Measurements from ENCODE around the gene TMEM200A. TPM values are rescaled to one million over a fixed set of nuclear protein-coding genes. Genes with fewer than 3 reads are reported as not detected.
"Not testable (repeated sequence)": the region's sequence is repeated elsewhere in the genome, so short reads cannot be mapped to it uniquely, and the experiment has no call there.

TMEM200A gene
- total and polyA plus RNA-seq, 8 donors: 0.23 to 8.8 (median 1.3) TPM; not detected in 2

- Histone ChIP-seq H3K4me3 (no peak overlapping the region), H3K9me3 (no peaks in the 10 kb centered on the region), H3K36me3 (no peaks in the 10 kb centered on the region), H3K4me1 (peaks cover 0 to 3% (median 0%) of the 10 kb centered on the region in 4 donors), H3K27me3 (no peaks in the 10 kb centered on the region), H3K27ac (no peak overlapping the region)
- no peak for TF ChIP-seq CTCF (IDR thresholded peaks at IDR 0.05)
- no peak for TF ChIP-seq POLR2A (IDR thresholded peaks at IDR 0.05)
- no peak for TF ChIP-seq EP300 (IDR thresholded peaks at IDR 0.05)
- TF ChIP-seq POLR2AphosphoS5 (IDR thresholded peaks at IDR 0.05): no peak
- 64 to 82% (median 76%) methylated on average over 4 of the region's 4 CpGs for WGBS, 5 donors
- no peak for DNase-seq
- intact Hi-C loops (cut with DNase I; ENCODE audit: low total_unique reads): loop anchor here (10.0 kb wide), 2 partner anchors 520 to 550 kb away; no protein-coding TSS in a partner anchor
These were observed 41.2 kb upstream of the TMEM200A start for GRCh38 chr6:130324657-130325056.

- no peaks in the 10 kb centered on the region for H3K27me3 ChIP-seq
- no peak for TF ChIP-seq POLR2A (IDR thresholded peaks at IDR 0.05)
- no peak for TF ChIP-seq EP300 (IDR thresholded peaks at IDR 0.05)
- TF ChIP-seq CTCF (IDR thresholded peaks at IDR 0.05): no peak
- TF ChIP-seq POLR2AphosphoS5 (IDR thresholded peaks at IDR 0.05): no peak
- no peak overlapping the region for H3K4me3 ChIP-seq
- peaks cover 0 to 3% (median 0%) of the 10 kb centered on the region in 4 donors for H3K4me1 ChIP-seq
- intact Hi-C loops (cut with DNase I; ENCODE audit: low total_unique reads): loop anchor here (10.0 kb wide), 2 partner anchors 518 to 548 kb away; no protein-coding TSS in a partner anchor
- WGBS, 5 donors: 75 to 87% (median 80%) methylated on average over 3 of the region's 3 CpGs
- no peaks in the 10 kb centered on the region for H3K9me3 ChIP-seq
- no peak overlapping the region for H3K27ac ChIP-seq
- no peaks in the 10 kb centered on the region for H3K36me3 ChIP-seq
- DNase-seq: no peak
These were observed 39.3 kb upstream of the TMEM200A start for GRCh38 chr6:130326496-130326895.

GRCh38 chr6:130337534-130337933, 28.3 kb upstream of the TMEM200A start:
- no peaks in the 10 kb centered on the region for H3K27me3 ChIP-seq
- DNase-seq: no peak
- no peaks in the 10 kb centered on the region for H3K4me1 ChIP-seq
- WGBS, 5 donors: 54 to 60% (median 56%) methylated on average over 3 of the region's 3 CpGs
- intact Hi-C loops (cut with DNase I; ENCODE audit: low total_unique reads): no loop called here
- no peak overlapping the region for H3K4me3 ChIP-seq
- H3K36me3 ChIP-seq: no peaks in the 10 kb centered on the region
- TF ChIP-seq POLR2A (IDR thresholded peaks at IDR 0.05) (no peak), CTCF (IDR thresholded peaks at IDR 0.05) (no peak), POLR2AphosphoS5 (IDR thresholded peaks at IDR 0.05) (no peak), EP300 (IDR thresholded peaks at IDR 0.05) (no peak)
- no peak overlapping the region for H3K27ac ChIP-seq
- H3K9me3 ChIP-seq: no peaks in the 10 kb centered on the region

GRCh38 chr6:130346324-130346723, 19.5 kb upstream of the TMEM200A start:
- H3K27me3 ChIP-seq; H3K4me1 ChIP-seq; H3K9me3 ChIP-seq; H3K27ac ChIP-seq; DNase-seq; H3K36me3 ChIP-seq; H3K4me3 ChIP-seq; intact Hi-C loops (cut with DNase I; ENCODE audit: low total_unique reads): not testable (repeated sequence)
- WGBS, 5 donors: 78 to 85% (median 81%) methylated on average over 8 to 9 of the region's 9 CpGs

- 78 to 88% (median 79%) methylated on average over 1 of the region's 1 CpG for WGBS, 5 donors
- H3K27ac ChIP-seq: no peak overlapping the region
- H3K36me3 ChIP-seq: no peaks in the 10 kb centered on the region
- DNase-seq: no peak
- intact Hi-C loops (cut with DNase I; ENCODE audit: low total_unique reads): no loop called here
- no peak overlapping the region for H3K4me3 ChIP-seq
- no peaks in the 10 kb centered on the region for H3K9me3 ChIP-seq
- no peaks in the 10 kb centered on the region for H3K4me1 ChIP-seq
- H3K27me3 ChIP-seq: no peaks in the 10 kb centered on the region
- TF ChIP-seq POLR2AphosphoS5 (IDR thresholded peaks at IDR 0.05) (no peak), POLR2A (IDR thresholded peaks at IDR 0.05) (no peak), CTCF (IDR thresholded peaks at IDR 0.05) (no peak), EP300 (IDR thresholded peaks at IDR 0.05) (no peak)
These were observed 11.5 kb upstream of the TMEM200A start for GRCh38 chr6:130354322-130354721.

Measured in stomach (tissue), 9 donors.